NB4 (cell line): Measurements from ENCODE around the gene WDR49.

Experiments
- DNase-seq: peaks from one replicate; pipeline ENCODE4 v3.0.0; 2010; ENCODE audit warnings: low read depth
- H3K4me3 ChIP-seq: one replicate; pipeline ENCODE4 v1.5.1; 2011; ENCODE audit warnings: mild to moderate bottlenecking, low read depth, low read length, moderate library complexity
- MYC ChIP-seq: IDR thresholded peaks from 2 replicates; pipeline ENCODE4 v1.6.1; 2011; ENCODE audit warnings: low read depth, low read length
- POLR2A ChIP-seq: IDR thresholded peaks from 2 replicates; pipeline ENCODE4 v1.6.1; 2011; ENCODE audit warnings: mild to moderate bottlenecking; ENCODE audit not compliant: insufficient read length; ENCODE audit errors: extremely low read depth
- TF ChIP-seq, protein P1 (sequence below): IDR thresholded peaks from 2 replicates; pipeline ENCODE4 v1.6.1; 2011; ENCODE audit warnings: low read depth, low read length
- TF ChIP-seq, protein P2 (sequence below): IDR thresholded peaks from one replicate; pipeline ENCODE4 v1.5.1; 2012; ENCODE audit warnings: low read depth, low read length

Gene WDR49

GRCh38 chr3:167653760-167654159 lies at the start of gene WDR49:
TSS of gene WDR49 (minus strand) at chr3:167653942. CDS start at chr3:167653425, 517 bp downstream.
- peak; percentile 10 for DNase-seq
- no peak within 1 kb of the TSS for H3K4me3 ChIP-seq
- TF ChIP-seq MYC (no peak), POLR2A (no peak)
- TF ChIP-seq, protein P1, sequence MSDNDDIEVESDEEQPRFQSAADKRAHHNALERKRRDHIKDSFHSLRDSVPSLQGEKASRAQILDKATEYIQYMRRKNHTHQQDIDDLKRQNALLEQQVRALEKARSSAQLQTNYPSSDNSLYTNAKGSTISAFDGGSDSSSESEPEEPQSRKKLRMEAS: no peak
- TF ChIP-seq, protein P2, sequence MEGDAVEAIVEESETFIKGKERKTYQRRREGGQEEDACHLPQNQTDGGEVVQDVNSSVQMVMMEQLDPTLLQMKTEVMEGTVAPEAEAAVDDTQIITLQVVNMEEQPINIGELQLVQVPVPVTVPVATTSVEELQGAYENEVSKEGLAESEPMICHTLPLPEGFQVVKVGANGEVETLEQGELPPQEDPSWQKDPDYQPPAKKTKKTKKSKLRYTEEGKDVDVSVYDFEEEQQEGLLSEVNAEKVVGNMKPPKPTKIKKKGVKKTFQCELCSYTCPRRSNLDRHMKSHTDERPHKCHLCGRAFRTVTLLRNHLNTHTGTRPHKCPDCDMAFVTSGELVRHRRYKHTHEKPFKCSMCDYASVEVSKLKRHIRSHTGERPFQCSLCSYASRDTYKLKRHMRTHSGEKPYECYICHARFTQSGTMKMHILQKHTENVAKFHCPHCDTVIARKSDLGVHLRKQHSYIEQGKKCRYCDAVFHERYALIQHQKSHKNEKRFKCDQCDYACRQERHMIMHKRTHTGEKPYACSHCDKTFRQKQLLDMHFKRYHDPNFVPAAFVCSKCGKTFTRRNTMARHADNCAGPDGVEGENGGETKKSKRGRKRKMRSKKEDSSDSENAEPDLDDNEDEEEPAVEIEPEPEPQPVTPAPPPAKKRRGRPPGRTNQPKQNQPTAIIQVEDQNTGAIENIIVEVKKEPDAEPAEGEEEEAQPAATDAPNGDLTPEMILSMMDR: no peak

- TF ChIP-seq POLR2A (no peak), MYC (no peak)
- TF ChIP-seq, protein P2: no peak
- TF ChIP-seq, protein P1: no peak
- H3K4me3 ChIP-seq: no peak overlapping the region
- no peak for DNase-seq
These were observed 47.2 kb upstream of the WDR49 start for GRCh38 chr3:167700926-167701325.

- TF ChIP-seq, protein P1: no peak
- TF ChIP-seq MYC (no peak), POLR2A (no peak)
- TF ChIP-seq, protein P2: no peak
- DNase-seq: no peak
- no peak overlapping the region for H3K4me3 ChIP-seq
These were observed 46.3 kb upstream of the WDR49 start for GRCh38 chr3:167700046-167700445.

DNA sequence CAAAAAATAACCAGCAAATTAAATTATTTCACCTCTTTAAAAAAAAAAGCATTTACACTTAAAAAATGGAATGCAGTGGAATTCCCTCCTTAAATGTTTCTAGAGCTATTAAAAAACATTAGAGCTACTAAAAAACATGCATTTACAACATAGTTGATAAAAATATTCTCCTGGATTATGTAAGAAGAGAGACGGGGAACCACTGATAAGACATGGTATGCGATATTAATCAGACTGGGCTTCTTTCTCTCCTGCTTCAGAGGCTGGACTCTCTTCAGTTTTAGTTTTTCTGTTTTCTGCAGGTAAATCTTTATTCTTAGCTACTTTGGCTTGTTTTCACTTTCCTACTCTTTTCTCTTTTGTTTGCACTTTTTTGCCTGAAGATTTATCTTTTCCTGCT lies 40.4 kb upstream of the WDR49 start:
- no peak for TF ChIP-seq POLR2A
- TF ChIP-seq, protein P2: no peak
- TF ChIP-seq, protein P1: no peak
- no peak for TF ChIP-seq MYC
- no peak for DNase-seq
- no peak overlapping the region for H3K4me3 ChIP-seq

GRCh38 chr3:167691366-167691765 lies 37.6 kb upstream of the WDR49 start:
- DNase-seq: peak; percentile 88
- TF ChIP-seq MYC (no peak), POLR2A (no peak)
- TF ChIP-seq, protein P1: no peak
- TF ChIP-seq, protein P2: no peak
- no peak overlapping the region for H3K4me3 ChIP-seq
